Right lobe of liver (tissue), 6 donors: Measurements from ENCODE around the gene PDZRN3. TPM values are rescaled to one million over a fixed set of nuclear protein-coding genes. Genes with fewer than 3 reads are reported as not detected.
A peak's percentile ranks its signal among the peaks of the same experiment; 100 is the strongest.

Source experiments
- ATAC-seq, 4 donors: fragments of 200-7000 bp; cut with Tn5 transposase; one replicate each; pipeline ENCODE4 v1.9.1; 2020; ENCODE audit warnings: mild to moderate bottlenecking in 4 of 4, moderate library complexity in 4 of 4
- DNase-seq, 3 donors: peaks; one replicate each; pipeline ENCODE4 v3.0.0-alpha.2; 2020
- H3K27ac ChIP-seq, 3 donors: fragments of 200-600 bp; one replicate each; pipeline ENCODE4 v1.8.0; 2022
- H3K27me3 ChIP-seq, 2 donors: fragments of 200-600 bp; one replicate each; pipeline ENCODE4 v1.8.0; 2022
- H3K36me3 ChIP-seq, 4 donors: fragments of 200-600 bp; sonication (generic) in 1 of 4; one replicate each; pipeline versions ENCODE4 v1.5.1 to v1.8.0; 2017 to 2022; ENCODE audit warnings: control low read depth in 1 of 4
- H3K4me1 ChIP-seq, 4 donors: fragments of 200-600 bp; sonication (generic) in 1 of 4; one replicate each; pipeline versions ENCODE4 v1.5.1 to v1.8.0; 2017 to 2022; ENCODE audit warnings: control low read depth in 1 of 4
- H3K4me3 ChIP-seq, 3 donors: fragments of 200-600 bp; one replicate each; pipeline ENCODE4 v1.8.0; 2022
- H3K9me3 ChIP-seq, 4 donors: fragments of 200-600 bp; sonication (generic) in 1 of 4; one replicate each; pipeline versions ENCODE4 v1.5.1 to v1.8.0; 2017 to 2022; ENCODE audit warnings: control low read depth in 1 of 4
- CTCF ChIP-seq, 4 donors: fragments of 200-600 bp in 3 of 4; fragments of 450-650 bp in 1 of 4; IDR thresholded peaks; one replicate each; pipeline versions ENCODE4 v1.5.1 to v1.8.0; 2016 to 2022; ENCODE audit warnings: antibody characterized with exemption in 4 of 4, mild to moderate bottlenecking in 2 of 4
- POLR2A ChIP-seq: fragments of 450-650 bp; IDR thresholded peaks from one replicate; pipeline ENCODE4 v1.6.1; 2017; ENCODE audit warnings: antibody characterized with exemption, mild to moderate bottlenecking
- WGBS: methylation state at CpG from one replicate; pipeline ENCODE4 v1.1.6; 2018; ENCODE audit warnings: low coverage, low lambda C conversion rate; ENCODE audit not compliant: insufficient coverage; ENCODE audit errors: missing lambda C conversion rate; 5-methylcytosine and 5-hydroxymethylcytosine counted together
- intact Hi-C, 2 donors: fragments of 100-400 bp; cut with DNase I; formaldehyde crosslinking; loops; one replicate each; pipeline versions ENCODE4 v1.11.2 to v1.14.1; 2022
- total RNA-seq, 6 experiments: library from RNA; depleted of rRNA in 2 of 6; stranded (reverse); fragments of >200 nt in 2 of 6; fragmentation: NEBNext Ultra II Directional in 3 of 6; extraction: Animal tissue kit (Norgen Biotek cat#: 25700) in 3 of 6; gene quantifications; one replicate each; pipeline versions ENCODE4 v1.1.0 to v1.2.4, GENCODE V29; 2016 to 2023
- donor health status: DM: no; HTN: yes; CAD: no.
- donor health status: DM: no; HTN: no; CAD: no.
- donor health status: DM: no; HTN: no; CAD: no.
- donor health status: DM: no; HTN: yes; CAD: no.
- donor health status: DM: no; HTN: yes; CAD: no.

PDZRN3 gene
- total RNA-seq, 6 experiments from 2014 or later, result 0.33 to 2.0 (median 1.1) TPM

- Histone ChIP-seq H3K36me3 (no peaks in the 10 kb centered on the region), H3K4me1 (no peaks in the 10 kb centered on the region), H3K27me3 (no peaks in the 10 kb centered on the region), H3K4me3 (no peak overlapping the region), H3K27ac (no peak overlapping the region), H3K9me3 (no peaks in the 10 kb centered on the region)
- ATAC-seq, result no peak
- DNase-seq, result no peak
- no peak for TF ChIP-seq CTCF (IDR thresholded peaks at IDR 0.05)
- intact Hi-C loops, result no loop called here
- 83% methylated on average over 2 of the region's 3 CpGs for WGBS
These were observed 261.6 kb downstream of the PDZRN3 start for GRCh38 chr3:73363093-73363492.

GRCh38 chr3:73361591-73361990 is 263.1 kb downstream of the PDZRN3 start:
- DNase-seq (no peak), ATAC-seq (no peak)
- Histone ChIP-seq H3K4me3 (no peak overlapping the region), H3K36me3 (no peaks in the 10 kb centered on the region), H3K4me1 (no peaks in the 10 kb centered on the region), H3K9me3 (no peaks in the 10 kb centered on the region), H3K27ac (no peak overlapping the region), H3K27me3 (no peaks in the 10 kb centered on the region)
- intact Hi-C loops, result no loop called here
- 8% methylated on average over 3 of the region's 3 CpGs for WGBS
- no peak for TF ChIP-seq CTCF (IDR thresholded peaks at IDR 0.05)
- TF ChIP-seq POLR2A, result no peak

GRCh38 chr3:73353649-73354217 is 271.0 kb downstream of the PDZRN3 start:
- intact Hi-C loops, result no loop called here
- WGBS, result 65% methylated on average over 5 of the region's 7 CpGs
- no peak for DNase-seq

GRCh38 chr3:73352841-73353645 is 271.7 kb downstream of the PDZRN3 start:
- peak in 1 of 4 donors; percentile 45 for ATAC-seq
- intact Hi-C loops, result no loop called here
- TF ChIP-seq CTCF (IDR thresholded peaks at IDR 0.05) (no peak), POLR2A (no peak)
- H3K36me3 ChIP-seq, result no peaks in the 10 kb centered on the region
- 58% methylated on average over 8 of the region's 8 CpGs for WGBS
- no peak for DNase-seq
- no peak overlapping the region for H3K27ac ChIP-seq
- no peaks in the 10 kb centered on the region for H3K9me3 ChIP-seq
- no peaks in the 10 kb centered on the region for H3K4me1 ChIP-seq
- no peak overlapping the region for H3K4me3 ChIP-seq
- H3K27me3 ChIP-seq, result no peaks in the 10 kb centered on the region

More at GRCh38 chr3:73353649-73354217, 271.0 kb downstream of the PDZRN3 start:
- Histone ChIP-seq H3K4me1 (no peaks in the 10 kb centered on the region), H3K4me3 (no peak overlapping the region), H3K27me3 (no peaks in the 10 kb centered on the region), H3K27ac (no peak overlapping the region), H3K36me3 (no peaks in the 10 kb centered on the region), H3K9me3 (no peaks in the 10 kb centered on the region)
- no peak for TF ChIP-seq CTCF (IDR thresholded peaks at IDR 0.05)
- no peak for TF ChIP-seq POLR2A
- no peak for ATAC-seq
